Ishikawa (cell line): ENCODE results near the gene CDC42BPB.

Source experiments
- CEBPB ChIP-seq: IDR thresholded peaks from 2 replicates; pipeline ENCODE4 v1.6.1; 2012
- EGR1 ChIP-seq: IDR thresholded peaks from 2 replicates; pipeline ENCODE4 v1.6.1; 2012
- EP300 ChIP-seq: IDR thresholded peaks from 2 replicates; pipeline ENCODE4 v1.6.1; 2012; ENCODE audit warnings: borderline replicate concordance
- FOXM1 ChIP-seq: IDR thresholded peaks from 2 replicates; pipeline ENCODE4 v1.6.1; 2012; ENCODE audit warnings: low read depth, borderline replicate concordance
- MAX ChIP-seq: IDR thresholded peaks from 2 replicates; pipeline ENCODE4 v1.6.1; 2012
- NFIC ChIP-seq: IDR thresholded peaks from 2 replicates; pipeline ENCODE4 v1.6.1; 2012
- RAD21 ChIP-seq: IDR thresholded peaks from 2 replicates; pipeline ENCODE4 v1.6.1; 2012; ENCODE audit warnings: low read depth
- REST ChIP-seq: IDR thresholded peaks from 2 replicates; pipeline ENCODE4 v1.6.1; 2012; ENCODE audit warnings: low read depth, mild to moderate bottlenecking
- TAF1 ChIP-seq: IDR thresholded peaks from 2 replicates; pipeline ENCODE4 v1.6.1; 2012; ENCODE audit warnings: low read depth, mild to moderate bottlenecking
- TCF12 ChIP-seq: IDR thresholded peaks from 2 replicates; pipeline ENCODE4 v1.6.1; 2012; ENCODE audit warnings: low read depth
- TEAD4 ChIP-seq: IDR thresholded peaks from 2 replicates; pipeline ENCODE4 v1.6.1; 2012
- USF1 ChIP-seq: IDR thresholded peaks from 2 replicates; pipeline ENCODE4 v1.6.1; 2012
- YY1 ChIP-seq: IDR thresholded peaks from 2 replicates; pipeline ENCODE4 v1.6.1; 2012; ENCODE audit warnings: low read depth
- ZBTB7A ChIP-seq: IDR thresholded peaks from 2 replicates; pipeline ENCODE4 v1.6.1; 2012; ENCODE audit warnings: low read depth

- TF ChIP-seq TAF1 (no peak), MAX (no peak), TCF12 (no peak), CEBPB (no peak), YY1 (no peak), RAD21 (no peak), EP300 (no peak), EGR1 (no peak), FOXM1 (no peak), NFIC (no peak), ZBTB7A (no peak), REST (no peak), TEAD4 (no peak), USF1 (no peak)
These were observed 25.8 kb downstream of the CDC42BPB start for GRCh38 chr14:103031566-103031911.
